Endothelial cell of umbilical vein (primary cell): Measurements from ENCODE around the gene ERP29.

Source experiments
- CTCF ChIP-seq, 2 donors: IDR thresholded peaks; 1 replicate in 1 of 2; 2 replicates in 1 of 2; pipeline ENCODE4 v1.5.1; 2011; ENCODE audit warnings: low read length in 2 of 2, mild to moderate bottlenecking in 2 of 2, moderate library complexity in 2 of 2, control low read depth in 1 of 2, inconsistent platforms in 1 of 2, low read depth in 1 of 2; ENCODE audit not compliant: insufficient read depth in 1 of 2; ENCODE audit errors: extremely low read depth in 1 of 2
- EZH2 ChIP-seq: IDR thresholded peaks from 2 replicates; pipeline ENCODE4 v1.6.1; 2012; ENCODE audit warnings: borderline replicate concordance, low read depth, mild to moderate bottlenecking, moderate library complexity, low read length, inconsistent platforms; ENCODE audit not compliant: severe bottlenecking
- FOS ChIP-seq: IDR thresholded peaks from 2 replicates; pipeline ENCODE4 v1.6.1; 2011; ENCODE audit warnings: mild to moderate bottlenecking, low read length, moderate library complexity, borderline replicate concordance; ENCODE audit not compliant: insufficient read depth
- GATA2 ChIP-seq: IDR thresholded peaks from 2 replicates; pipeline ENCODE4 v1.7.0; 2011; ENCODE audit warnings: low read depth, mild to moderate bottlenecking, moderate library complexity, mixed read lengths, low read length; ENCODE audit not compliant: insufficient read length, insufficient read depth
- POLR2A ChIP-seq: IDR thresholded peaks from 2 replicates; pipeline ENCODE4 v1.6.1; 2012; ENCODE audit warnings: low read depth, mild to moderate bottlenecking, control low read depth, low read length
- POLR2AphosphoS5 ChIP-seq: IDR thresholded peaks from 2 replicates; pipeline ENCODE4 v1.6.1; 2012; ENCODE audit warnings: low read depth, mild to moderate bottlenecking, control low read depth, low read length, moderate library complexity; ENCODE audit not compliant: insufficient read depth

- no peak for TF ChIP-seq CTCF (IDR thresholded peaks at IDR 0.05; ENCODE audit: extremely low read depth in 1 of 2, insufficient read depth in 1 of 2, low read depth in 1 of 2, low read length in 2 of 2)
- TF ChIP-seq GATA2, result no peak
- TF ChIP-seq POLR2A, result no peak
- no peak for TF ChIP-seq EZH2
- no peak for TF ChIP-seq POLR2AphosphoS5
- no peak for TF ChIP-seq FOS
Measured at GRCh38 chr12:112004041-112004440, 9.2 kb upstream of the ERP29 start.
